ENCODE results near the gene RUNX1.

- TF ChIP-seq POLR2A (IDR thresholded peaks at IDR 0.05; ENCODE audit: low read length) (no peak), GATA1 (IDR thresholded peaks at IDR 0.05; ENCODE audit: low read depth, low read length) (no peak)
Observed at GRCh38 chr21:34838956-34839820, 209.9 kb downstream of the RUNX1 start.

Data from erythroblast (primary cell).